GM23248 (cell line): ENCODE results near the gene LMOD1. TPM values are rescaled to one million over a fixed set of nuclear protein-coding genes. Genes with fewer than 3 reads are reported as not detected.
A peak's percentile ranks its signal among the peaks of the same experiment; 100 is the strongest.

Experiments
- DNase-seq: peaks from one replicate; pipeline ENCODE4 v3.0.0-alpha.2; 2015
- H2AFZ ChIP-seq: fragments of 200-600 bp; sonication (generic); 2 replicates; pipeline ENCODE4 v1.6.1; 2016; ENCODE audit warnings: antibody characterized with exemption
- H3F3A ChIP-seq: fragments of 200-600 bp; sonication (generic); 2 replicates; pipeline ENCODE4 v1.6.1; 2016; ENCODE audit warnings: mild to moderate bottlenecking, antibody characterized with exemption, mixed run types; ENCODE audit not compliant: insufficient read depth
- H3K27ac ChIP-seq: fragments of 200-600 bp; sonication (generic); 2 replicates; pipeline ENCODE4 v1.5.1; 2016; ENCODE audit warnings: mild to moderate bottlenecking
- H3K27me3 ChIP-seq: fragments of 200-600 bp; sonication (generic); replicated peaks from 2 replicates; pipeline ENCODE4 v1.6.1; 2016; ENCODE audit warnings: mild to moderate bottlenecking; ENCODE audit not compliant: insufficient read depth
- H3K36me3 ChIP-seq: fragments of 200-600 bp; sonication (generic); 2 replicates; pipeline ENCODE4 v1.6.1; 2016; ENCODE audit warnings: low read depth, mild to moderate bottlenecking
- H3K4me1 ChIP-seq: fragments of 200-600 bp; sonication (generic); 2 replicates; pipeline ENCODE4 v1.6.1; 2016; ENCODE audit warnings: mild to moderate bottlenecking; ENCODE audit not compliant: insufficient read depth
- H3K4me2 ChIP-seq: fragments of 200-600 bp; sonication (generic); one replicate; pipeline ENCODE4 v1.6.1; 2016; ENCODE audit warnings: mild to moderate bottlenecking; ENCODE audit not compliant: unreplicated experiment
- H3K4me3 ChIP-seq: fragments of 200-600 bp; sonication (generic); 2 replicates; pipeline ENCODE4 v1.5.1; 2016; ENCODE audit warnings: mild to moderate bottlenecking
- H3K79me2 ChIP-seq: fragments of 200-600 bp; sonication (generic); 2 replicates; pipeline ENCODE4 v1.6.1; 2016; ENCODE audit warnings: mild to moderate bottlenecking; ENCODE audit not compliant: insufficient read depth
- H3K9ac ChIP-seq: fragments of 200-600 bp; sonication (generic); 2 replicates; pipeline ENCODE4 v1.6.1; 2016; ENCODE audit warnings: mild to moderate bottlenecking
- H3K9me2 ChIP-seq: fragments of 200-600 bp; sonication (generic); 2 replicates; pipeline ENCODE4 v1.6.1; 2016; ENCODE audit warnings: mixed run types, mild to moderate bottlenecking, moderate library complexity; ENCODE audit not compliant: insufficient read depth
- H3K9me3 ChIP-seq: fragments of 200-600 bp; sonication (generic); one replicate; pipeline ENCODE4 v1.6.1; 2017; ENCODE audit warnings: low read depth
- H4K20me1 ChIP-seq: fragments of 200-600 bp; sonication (generic); 2 replicates; pipeline ENCODE4 v1.6.0; 2016; ENCODE audit not compliant: insufficient read depth
- EZH2 ChIP-seq: fragments of 200-600 bp; sonication (generic); IDR thresholded peaks from 2 replicates; pipeline ENCODE4 v1.6.1; 2018; ENCODE audit warnings: antibody characterized with exemption, mild to moderate bottlenecking; ENCODE audit not compliant: insufficient read depth, poor library complexity, severe bottlenecking
- EZH2phosphoT487 ChIP-seq: fragments of 200-600 bp; sonication (generic); IDR thresholded peaks from 2 replicates; pipeline ENCODE4 v1.6.1; 2018; ENCODE audit warnings: antibody characterized with exemption, moderate library complexity, mild to moderate bottlenecking, low read depth; ENCODE audit not compliant: insufficient read depth
- WGBS, 2 experiments: methylation state at CpG; one replicate each; pipeline ENCODE4 v1.1.6; 2015 to 2017; ENCODE audit warnings: low lambda C conversion rate in 2 of 2, low coverage in 1 of 2; ENCODE audit errors: missing lambda C conversion rate in 2 of 2; 5-methylcytosine and 5-hydroxymethylcytosine counted together
- in situ Hi-C: fragments of 300-500 bp; cut with MboI; formaldehyde crosslinking; loops from 2 replicates; pipeline ENCODE4 v1.15.0; 2020
- polyA plus RNA-seq: library from polyadenylated mRNA; unstranded; fragments of >200 nt; fragmentation: Nextera tagmentation; extraction: Ambion mirVana; gene quantifications from 2 replicates; pipeline ENCODE4 v1.2.1, GENCODE V29; 2016
- total RNA-seq: library from RNA; depleted of rRNA; stranded (reverse); fragments of >200 nt; shearing (Covaris generic); gene quantifications from 2 replicates; pipeline ENCODE4 v1.2.3, GENCODE V29; 2014

Gene LMOD1
- total and polyA plus RNA-seq, 2 experiments from 2014 or later = 6.1 to 7.8 TPM

- in situ Hi-C loops = no loop called here
- Histone ChIP-seq H3K9me3 (no peaks in the 10 kb centered on the region), H3F3A (no peaks in the 10 kb centered on the region), H2AFZ (peak overlapping the region; percentile 32; the same call in 1 of the 2 replicates), H3K9ac (no peak overlapping the region), H3K4me1 (peaks cover 21% of the 10 kb centered on the region), H3K9me2 (no peaks in the 10 kb centered on the region), H3K27me3 (no peaks in the 10 kb centered on the region), H3K27ac (peak overlapping the region; percentile 15; the same call in 1 of the 2 replicates), H4K20me1 (no peaks in the 10 kb centered on the region), H3K79me2 (peaks cover 9% of the 10 kb centered on the region; the same call in 1 of the 2 replicates), H3K4me3 (no peak overlapping the region), H3K36me3 (no peaks in the 10 kb centered on the region), H3K4me2 (peak overlapping the region; percentile 7)
- peak; percentile 2 for DNase-seq
- no peak for TF ChIP-seq EZH2
- TF ChIP-seq EZH2phosphoT487 = no peak
- 75 to 77% methylated on average over 4 of the region's 4 CpGs for WGBS, 2 experiments
These were observed 7.8 kb downstream of the LMOD1 start for GRCh38 chr1:201938440-201939035.

GRCh38 chr1:201937624-201938213 lies 8.6 kb downstream of the LMOD1 start:
- WGBS, 2 experiments = 47 to 67% methylated on average over 3 to 5 of the region's 5 CpGs
- Histone ChIP-seq H4K20me1 (no peaks in the 10 kb centered on the region), H3K9me2 (no peaks in the 10 kb centered on the region), H3K79me2 (peaks cover 5% of the 10 kb centered on the region; the same call in 1 of the 2 replicates), H3K36me3 (no peaks in the 10 kb centered on the region), H3K4me3 (no peak overlapping the region), H3K4me1 (peaks cover 21% of the 10 kb centered on the region), H3F3A (no peaks in the 10 kb centered on the region), H3K9me3 (no peaks in the 10 kb centered on the region), H3K4me2 (peak overlapping the region; percentile 7), H3K9ac (no peak overlapping the region), H3K27ac (peak overlapping the region; percentile 15), H3K27me3 (no peaks in the 10 kb centered on the region), H2AFZ (peak overlapping the region; percentile 32)
- in situ Hi-C loops = no loop called here
- TF ChIP-seq EZH2 = no peak
- TF ChIP-seq EZH2phosphoT487 = no peak
- peak; percentile 72 for DNase-seq

GRCh38 chr1:201933840-201934430 lies 12.4 kb downstream of the LMOD1 start:
- H3K79me2 ChIP-seq = no peaks in the 10 kb centered on the region
- TF ChIP-seq EZH2phosphoT487 = no peak
- no peak for TF ChIP-seq EZH2
- H3K27ac ChIP-seq = no peak overlapping the region
- H3K9me2 ChIP-seq = no peaks in the 10 kb centered on the region
- H4K20me1 ChIP-seq = no peaks in the 10 kb centered on the region
- no peak overlapping the region for H3K4me2 ChIP-seq
- no peak overlapping the region for H3K9ac ChIP-seq
- peak; percentile 29 for DNase-seq
- H3K4me3 ChIP-seq = no peak overlapping the region
- H3K4me1 ChIP-seq = peaks cover 21% of the 10 kb centered on the region
- H3K27me3 ChIP-seq = no peaks in the 10 kb centered on the region
- in situ Hi-C loops = no loop called here
- no peaks in the 10 kb centered on the region for H3F3A ChIP-seq
- WGBS, 2 experiments = 21 to 27% methylated on average over 5 of the region's 5 CpGs
- no peaks in the 10 kb centered on the region for H3K9me3 ChIP-seq
- no peaks in the 10 kb centered on the region for H3K36me3 ChIP-seq
- H2AFZ ChIP-seq = peak overlapping the region; percentile 72

- in situ Hi-C loops = no loop called here
- no peak for DNase-seq
- WGBS, 2 experiments = 59 to 66% methylated on average over 5 of the region's 5 CpGs
- H3K4me2 ChIP-seq = no peak overlapping the region
- H3F3A ChIP-seq = no peaks in the 10 kb centered on the region
- H3K9ac ChIP-seq = no peak overlapping the region
- TF ChIP-seq EZH2 = no peak
- no peak for TF ChIP-seq EZH2phosphoT487
- no peaks in the 10 kb centered on the region for H3K36me3 ChIP-seq
- no peak overlapping the region for H3K27ac ChIP-seq
- no peaks in the 10 kb centered on the region for H3K9me2 ChIP-seq
- no peak overlapping the region for H2AFZ ChIP-seq
- H3K79me2 ChIP-seq = no peaks in the 10 kb centered on the region
- peaks cover 9% of the 10 kb centered on the region; the same call in 1 of the 2 replicates for H3K4me1 ChIP-seq
- H3K9me3 ChIP-seq = no peaks in the 10 kb centered on the region
- H3K4me3 ChIP-seq = no peak overlapping the region
- H4K20me1 ChIP-seq = no peaks in the 10 kb centered on the region
- no peaks in the 10 kb centered on the region for H3K27me3 ChIP-seq
These were observed 15.5 kb downstream of the LMOD1 start for GRCh38 chr1:201930803-201931202.
